IPS-18c (cell line): ENCODE results near the gene C8A.

Experiments used
- H3K4me3 ChIP-seq: 2 replicates; pipeline ENCODE4 v1.7.0; 2013; ENCODE audit warnings: low read depth, mild to moderate bottlenecking, low read length, moderate library complexity; ENCODE audit not compliant: insufficient read depth
- H3K9me3 ChIP-seq: one replicate; pipeline ENCODE4 v1.6.1; 2013; ENCODE audit warnings: mild to moderate bottlenecking, low read length, moderate library complexity; ENCODE audit not compliant: control insufficient read depth, insufficient read depth

Gene C8A

DNA sequence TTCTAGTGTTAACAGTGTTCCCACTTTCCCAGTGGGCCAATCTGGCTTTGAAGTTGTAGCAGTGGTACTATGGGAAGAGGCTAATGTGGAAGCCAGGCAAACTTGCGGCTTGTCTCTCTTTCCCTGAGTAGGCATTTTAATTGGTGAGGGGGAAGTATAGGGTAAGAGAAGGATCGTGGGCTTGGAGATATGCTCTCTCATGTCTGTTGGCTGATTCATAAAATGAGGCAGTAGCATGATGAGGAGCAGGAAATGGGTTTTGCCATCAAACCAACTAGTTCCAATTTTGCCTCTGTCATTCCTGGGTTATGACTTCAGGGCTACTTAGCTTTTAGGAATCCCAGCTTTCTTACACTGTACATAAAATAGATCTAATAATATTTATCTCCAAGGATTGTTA lies 12.1 kb downstream of the C8A start:
- no peaks in the 10 kb centered on the region for H3K9me3 ChIP-seq
- no peak overlapping the region for H3K4me3 ChIP-seq

DNA sequence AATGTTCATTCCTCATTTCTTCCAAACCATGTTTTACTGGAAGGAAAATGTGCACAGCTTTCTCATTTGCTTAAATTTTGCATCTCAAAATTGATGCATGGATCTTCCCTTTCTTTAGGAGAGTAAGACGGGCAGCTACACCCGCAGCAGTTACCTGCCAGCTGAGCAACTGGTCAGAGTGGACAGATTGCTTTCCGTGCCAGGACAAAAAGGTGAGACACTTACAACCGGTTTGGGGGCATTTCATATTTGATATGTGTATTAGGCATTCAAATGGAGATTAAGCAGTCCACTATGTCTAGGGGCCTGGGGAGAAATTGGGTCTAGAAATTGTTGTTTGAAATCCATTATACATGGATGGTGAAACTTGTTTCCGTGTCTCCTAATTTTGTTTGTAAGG lies 12.9 kb downstream of the C8A start:
- H3K9me3 ChIP-seq = no peaks in the 10 kb centered on the region

DNA sequence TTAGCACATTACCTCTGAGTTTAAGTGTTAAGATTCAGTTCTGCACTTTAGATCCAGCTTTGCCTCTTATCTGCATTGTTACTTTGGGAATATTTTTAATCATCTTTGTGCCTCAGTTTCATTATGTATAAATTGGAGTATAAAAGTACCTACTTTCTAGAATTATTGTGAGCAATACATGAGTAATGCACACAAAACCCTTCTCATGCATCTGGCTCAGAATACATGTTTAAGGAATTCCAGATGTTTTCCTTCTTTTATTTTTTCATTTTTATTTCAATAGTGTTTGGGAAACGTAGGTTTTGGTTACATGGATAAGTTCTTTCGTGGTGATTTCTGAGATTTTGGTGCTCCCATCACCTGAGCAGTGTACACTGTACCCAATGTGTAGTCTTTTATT lies 14.2 kb downstream of the C8A start:
- H3K9me3 ChIP-seq = no peaks in the 10 kb centered on the region
- H3K4me3 ChIP-seq = no peak overlapping the region

More for the DNA sequence above, 12.9 kb downstream of the C8A start:
- H3K4me3 ChIP-seq = no peak overlapping the region

- Histone ChIP-seq H3K4me3 (no peak overlapping the region), H3K9me3 (peaks cover 2% of the 10 kb centered on the region)
These were observed 18.0 kb downstream of the C8A start for GRCh38 chr1:56872597-56872996.

- Histone ChIP-seq H3K9me3 (peaks cover 2% of the 10 kb centered on the region), H3K4me3 (no peak overlapping the region)
These were observed 18.6 kb downstream of the C8A start for GRCh38 chr1:56873213-56873612.

- Histone ChIP-seq H3K4me3 (no peak overlapping the region), H3K9me3 (peaks cover 2% of the 10 kb centered on the region)
These were observed 20.1 kb downstream of the C8A start for GRCh38 chr1:56874689-56875088.

GRCh38 chr1:56877973-56878372 lies 23.4 kb downstream of the C8A start:
- no peak overlapping the region for H3K4me3 ChIP-seq
- H3K9me3 ChIP-seq = peaks cover 2% of the 10 kb centered on the region

DNA sequence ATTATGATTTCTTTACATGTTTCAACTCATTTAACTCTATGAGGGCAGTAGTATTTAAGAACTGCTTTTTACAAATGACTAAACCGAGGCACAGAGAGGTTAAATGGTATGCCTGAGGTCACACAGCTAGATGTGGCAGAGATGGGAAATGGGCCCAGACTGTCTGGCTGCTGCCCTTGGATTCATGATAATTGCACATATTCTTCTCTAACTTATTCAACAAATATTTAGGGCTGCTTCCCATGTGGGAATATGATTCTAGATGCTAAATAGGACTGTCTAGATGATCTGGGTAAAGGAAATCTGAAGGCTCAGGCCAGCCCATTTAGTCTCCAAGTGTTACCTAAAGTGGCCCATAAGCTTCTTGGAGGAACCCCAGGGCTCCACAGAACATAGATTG lies 26.2 kb downstream of the C8A start:
- no peak overlapping the region for H3K4me3 ChIP-seq
- H3K9me3 ChIP-seq = no peaks in the 10 kb centered on the region

GRCh38 chr1:56881417-56881816 lies 26.8 kb downstream of the C8A start:
- H3K9me3 ChIP-seq = no peaks in the 10 kb centered on the region

GRCh38 chr1:56890229-56890628 lies 35.6 kb downstream of the C8A start:
- Histone ChIP-seq H3K9me3 (no peaks in the 10 kb centered on the region), H3K4me3 (no peak overlapping the region)

More at GRCh38 chr1:56881417-56881816, 26.8 kb downstream of the C8A start:
- no peak overlapping the region for H3K4me3 ChIP-seq

DNA sequence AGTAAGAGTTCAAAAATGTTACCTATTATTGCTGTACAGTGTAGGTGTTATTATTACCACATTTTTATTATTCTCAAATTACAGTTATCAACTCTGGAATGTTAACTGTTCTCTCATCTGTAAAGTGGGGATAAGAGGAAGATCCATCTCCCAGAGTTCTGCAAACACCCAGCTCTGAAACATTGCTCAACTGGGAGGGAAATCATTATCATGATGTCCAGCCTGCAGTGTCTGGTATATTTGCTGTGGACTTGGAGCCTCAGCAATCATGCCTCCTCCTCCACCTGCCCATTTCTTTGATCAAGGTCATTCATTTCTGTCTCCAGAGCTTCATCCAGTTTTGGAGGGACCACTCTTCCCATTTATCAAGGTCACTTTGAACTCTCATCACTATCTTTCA lies 39.4 kb downstream of the C8A start:
- Histone ChIP-seq H3K4me3 (no peak overlapping the region), H3K9me3 (no peaks in the 10 kb centered on the region)

DNA sequence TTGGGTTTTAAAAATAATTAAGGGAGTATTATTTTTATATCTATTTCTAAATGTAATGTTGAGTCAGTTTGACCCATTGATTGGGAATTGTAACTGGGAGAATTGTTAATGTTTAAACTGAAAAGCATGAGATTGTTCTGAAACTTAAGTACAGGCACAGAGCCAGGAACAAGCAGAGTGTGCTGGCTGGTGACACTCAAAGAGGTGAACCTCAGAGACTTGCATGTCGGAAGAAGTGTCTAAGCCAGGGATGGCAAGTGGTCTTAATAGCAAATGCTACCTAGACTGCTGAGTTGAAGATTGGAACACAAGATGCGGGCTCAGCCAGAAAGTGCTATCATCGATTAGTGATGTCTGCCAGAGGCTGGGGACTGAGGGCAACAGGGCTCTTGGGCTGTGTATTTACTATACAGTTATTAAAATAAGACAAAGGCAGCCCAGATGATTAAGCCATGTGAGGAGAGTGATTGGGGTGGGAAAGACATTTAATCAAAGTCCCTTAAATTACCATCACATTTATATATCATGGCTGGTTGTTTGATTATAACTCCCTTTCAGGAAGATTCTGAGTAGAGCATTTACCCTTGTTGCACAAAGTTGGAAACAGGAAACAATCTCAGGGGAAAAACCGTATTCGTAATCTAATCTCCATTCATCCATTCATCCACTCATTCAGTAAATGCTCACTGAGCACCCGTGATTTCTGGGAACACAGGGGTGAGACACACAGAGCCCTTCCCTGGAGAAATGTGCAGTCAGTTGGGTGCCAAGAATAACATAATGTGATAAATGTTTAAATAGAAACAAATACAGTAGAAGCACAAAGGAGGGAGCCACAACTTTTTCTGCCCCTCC lies 42.8 kb downstream of the C8A start:
- Histone ChIP-seq H3K4me3 (no peak overlapping the region), H3K9me3 (no peaks in the 10 kb centered on the region)

- Histone ChIP-seq H3K9me3 (no peaks in the 10 kb centered on the region), H3K4me3 (no peak overlapping the region)
These were observed 43.4 kb downstream of the C8A start for GRCh38 chr1:56898005-56898373.

- no peak overlapping the region for H3K4me3 ChIP-seq
- no peaks in the 10 kb centered on the region for H3K9me3 ChIP-seq
These were observed 44.3 kb downstream of the C8A start for GRCh38 chr1:56898879-56899278.

GRCh38 chr1:56901716-56902115 lies 47.1 kb downstream of the C8A start:
- no peaks in the 10 kb centered on the region for H3K9me3 ChIP-seq
- no peak overlapping the region for H3K4me3 ChIP-seq

- no peaks in the 10 kb centered on the region for H3K9me3 ChIP-seq
- H3K4me3 ChIP-seq = no peak overlapping the region
These were observed 49.2 kb downstream of the C8A start for GRCh38 chr1:56903778-56904177.

GRCh38 chr1:56904663-56905397 lies 50.2 kb downstream of the C8A start:
- no peak overlapping the region for H3K4me3 ChIP-seq
- H3K9me3 ChIP-seq = no peaks in the 10 kb centered on the region

- Histone ChIP-seq H3K4me3 (no peak overlapping the region), H3K9me3 (no peaks in the 10 kb centered on the region)
These were observed 51.1 kb downstream of the C8A start for GRCh38 chr1:56905667-56906066.
